Endodermal cell (in vitro differentiated cells): ENCODE data around the gene TLE6. TPM values are rescaled to one million over a fixed set of nuclear protein-coding genes. Genes with fewer than 3 reads are reported as not detected.

Experiments used
- DNase-seq: peaks from one replicate; pipeline ENCODE4 v3.0.0-alpha.2; 2017
- H3K27ac ChIP-seq: 2 replicates; pipeline ENCODE4 v1.5.1; 2013; ENCODE audit warnings: mild to moderate bottlenecking, low read depth, low read length, moderate library complexity
- H3K27me3 ChIP-seq: 2 replicates; pipeline ENCODE4 v1.6.1; 2013; ENCODE audit warnings: mild to moderate bottlenecking, low read length, moderate library complexity; ENCODE audit not compliant: insufficient read depth, control insufficient read depth, poor library complexity, severe bottlenecking
- H3K36me3 ChIP-seq: 2 replicates; pipeline ENCODE4 v1.7.0; 2013; ENCODE audit warnings: mild to moderate bottlenecking, low read length, moderate library complexity; ENCODE audit not compliant: control insufficient read depth, insufficient read depth
- H3K4me1 ChIP-seq: one replicate; pipeline ENCODE4 v1.7.0; 2013; ENCODE audit warnings: low read length; ENCODE audit not compliant: control insufficient read depth, insufficient read depth
- H3K4me3 ChIP-seq: 2 replicates; pipeline ENCODE4 v1.5.1; 2013; ENCODE audit warnings: mild to moderate bottlenecking, low read length, moderate library complexity
- H3K9ac ChIP-seq: 2 replicates; pipeline ENCODE4 v1.6.1; 2013; ENCODE audit warnings: mild to moderate bottlenecking, low read length, moderate library complexity; ENCODE audit not compliant: poor library complexity, severe bottlenecking; ENCODE audit errors: extremely low read depth
- H3K9me3 ChIP-seq: 2 replicates; pipeline ENCODE4 v1.6.1; 2013; ENCODE audit warnings: mild to moderate bottlenecking, low read length, moderate library complexity; ENCODE audit not compliant: control insufficient read depth
- H3K27ac Mint-ChIP-seq: 2 replicates; pipeline ENCODE4 v1.8.0; 2020; ENCODE audit warnings: mixed read lengths
- H3K27me3 Mint-ChIP-seq: 2 replicates; pipeline ENCODE4 v1.8.0; 2021; ENCODE audit warnings: mild to moderate bottlenecking, mixed read lengths; ENCODE audit not compliant: insufficient read depth
- H3K36me3 Mint-ChIP-seq: 2 replicates; pipeline ENCODE4 v1.8.0; 2020; ENCODE audit warnings: low read depth, mixed read lengths
- H3K4me1 Mint-ChIP-seq: 2 replicates; pipeline ENCODE4 v1.8.0; 2020; ENCODE audit warnings: mixed read lengths
- H3K4me3 Mint-ChIP-seq: 2 replicates; pipeline ENCODE4 v1.8.0; 2020; ENCODE audit warnings: mild to moderate bottlenecking, moderate library complexity, mixed read lengths
- H3K9me3 Mint-ChIP-seq: 2 replicates; pipeline ENCODE4 v1.8.0; 2020; ENCODE audit warnings: mild to moderate bottlenecking, mixed read lengths
- WGBS, 2 experiments: methylation state at CpG; one replicate each; pipeline versions ENCODE4 v1.1.5 to v1.1.7; 2013; ENCODE audit warnings: missing lambda C conversion rate in 2 of 2, mixed read lengths in 1 of 2; ENCODE audit not compliant: insufficient coverage in 1 of 2, insufficient read length in 1 of 2; 5-methylcytosine and 5-hydroxymethylcytosine counted together
- total RNA-seq, 2 donors: library from RNA; stranded (reverse); fragmentation: NEBNext Ultra II Directional in 1 of 2; extraction: Animal tissue kit (Norgen Biotek cat#: 25700) in 1 of 2; gene quantifications; 2 replicates in 1 of 2; 3 replicates in 1 of 2; pipeline ENCODE4 v1.2.1, GENCODE V29; 2021
- TF ChIP-seq, protein P1 (sequence below): fragments of 200-600 bp; sonication (generic); conservative IDR thresholded peaks from 2 replicates; pipeline ENCODE4 v1.5.0; 2021; ENCODE audit warnings: antibody characterized with exemption, mild to moderate bottlenecking

Gene TLE6
- total RNA-seq, 2 donors from 2014 or later, result 13.7 to 17.3 TPM

DNA sequence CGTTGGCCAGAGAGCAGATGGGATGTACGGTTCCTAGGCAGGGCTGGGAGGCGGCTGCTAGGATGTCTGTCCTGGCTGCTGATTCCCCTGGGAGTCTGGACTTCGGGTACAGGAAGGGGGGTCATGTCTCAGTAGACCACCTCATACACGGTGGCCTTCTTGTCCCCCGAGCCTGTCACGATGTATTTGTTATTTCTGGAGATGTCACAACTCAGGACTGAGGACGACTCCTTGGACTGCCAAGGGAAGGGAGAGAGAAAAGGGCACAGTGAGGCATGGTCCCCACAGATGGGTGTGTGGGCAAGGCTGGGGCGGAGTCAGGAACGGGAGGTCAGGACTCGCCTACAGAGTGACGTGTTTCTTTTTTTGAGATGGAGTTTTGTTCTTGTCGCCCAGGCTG, 20.4 kb downstream of the TLE6 start:
- Mint-ChIP-seq H3K27me3 (no peaks in the 10 kb centered on the region), H3K4me3 (no peak overlapping the region), H3K27ac (no peak overlapping the region), H3K4me1 (no peaks in the 10 kb centered on the region), H3K9me3 (peaks cover 7% of the 10 kb centered on the region), H3K36me3 (peaks cover 44% of the 10 kb centered on the region)
- DNase-seq, result no peak
- Histone ChIP-seq H3K27ac (no peak overlapping the region), H3K9me3 (no peaks in the 10 kb centered on the region), H3K4me3 (no peak overlapping the region), H3K4me1 (no peaks in the 10 kb centered on the region), H3K27me3 (no peaks in the 10 kb centered on the region), H3K36me3 (peaks cover 38% of the 10 kb centered on the region), H3K9ac (no peak overlapping the region)
- TF ChIP-seq, protein P1, sequence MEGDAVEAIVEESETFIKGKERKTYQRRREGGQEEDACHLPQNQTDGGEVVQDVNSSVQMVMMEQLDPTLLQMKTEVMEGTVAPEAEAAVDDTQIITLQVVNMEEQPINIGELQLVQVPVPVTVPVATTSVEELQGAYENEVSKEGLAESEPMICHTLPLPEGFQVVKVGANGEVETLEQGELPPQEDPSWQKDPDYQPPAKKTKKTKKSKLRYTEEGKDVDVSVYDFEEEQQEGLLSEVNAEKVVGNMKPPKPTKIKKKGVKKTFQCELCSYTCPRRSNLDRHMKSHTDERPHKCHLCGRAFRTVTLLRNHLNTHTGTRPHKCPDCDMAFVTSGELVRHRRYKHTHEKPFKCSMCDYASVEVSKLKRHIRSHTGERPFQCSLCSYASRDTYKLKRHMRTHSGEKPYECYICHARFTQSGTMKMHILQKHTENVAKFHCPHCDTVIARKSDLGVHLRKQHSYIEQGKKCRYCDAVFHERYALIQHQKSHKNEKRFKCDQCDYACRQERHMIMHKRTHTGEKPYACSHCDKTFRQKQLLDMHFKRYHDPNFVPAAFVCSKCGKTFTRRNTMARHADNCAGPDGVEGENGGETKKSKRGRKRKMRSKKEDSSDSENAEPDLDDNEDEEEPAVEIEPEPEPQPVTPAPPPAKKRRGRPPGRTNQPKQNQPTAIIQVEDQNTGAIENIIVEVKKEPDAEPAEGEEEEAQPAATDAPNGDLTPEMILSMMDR, result no peak
- 72 to 90% methylated on average over 10 to 13 of the region's 13 CpGs for WGBS, 2 experiments

DNA sequence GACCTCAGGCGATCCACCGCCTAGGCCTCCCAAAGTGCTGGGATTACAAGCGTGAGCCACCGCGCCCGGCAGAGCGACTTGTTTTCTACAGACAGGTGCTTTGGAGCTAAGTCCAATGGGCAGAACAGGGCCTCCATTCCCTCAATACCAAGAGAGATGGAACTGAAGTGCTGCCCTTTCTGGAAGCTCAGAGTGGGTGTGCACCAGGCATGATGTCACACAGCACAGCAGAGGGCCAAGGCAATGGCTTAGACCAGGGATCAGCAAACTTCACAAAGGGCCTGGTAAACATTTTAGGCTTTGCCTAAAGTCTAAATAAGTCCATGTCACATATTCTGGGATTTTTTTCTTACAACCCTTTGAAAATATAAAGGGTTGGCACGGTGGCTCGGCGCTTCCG, 21.3 kb downstream of the TLE6 start:
- no peaks in the 10 kb centered on the region for H3K4me1 Mint-ChIP-seq

DNA sequence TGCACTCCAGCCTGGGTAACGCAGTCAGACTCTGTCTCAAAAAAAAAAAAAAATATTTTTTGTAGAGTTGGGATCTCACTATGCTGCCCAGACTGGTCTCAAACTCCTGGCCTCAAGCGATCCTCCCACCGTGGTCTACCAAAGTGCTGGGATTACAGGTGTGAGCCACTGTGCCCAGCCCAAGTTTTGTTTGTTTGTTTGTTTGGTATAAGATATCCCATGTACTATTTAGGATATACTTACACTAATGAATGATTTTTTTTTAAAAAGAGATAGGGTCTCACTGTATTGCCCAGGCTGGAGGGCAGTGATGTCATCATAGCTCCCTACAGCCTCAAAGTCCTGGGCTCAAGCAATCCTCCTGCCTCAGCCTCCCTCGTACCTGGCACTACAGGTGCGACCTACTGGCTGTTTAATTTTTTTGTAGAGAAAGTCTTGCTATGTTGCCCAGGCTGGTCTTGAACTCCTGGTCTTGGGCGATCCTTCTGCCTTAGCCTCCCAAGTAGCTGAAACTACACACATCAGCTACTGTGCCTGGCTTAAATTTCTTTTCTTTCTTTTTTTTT, 24.0 kb downstream of the TLE6 start:
- Mint-ChIP-seq H3K9me3 (peaks cover 7% of the 10 kb centered on the region), H3K27ac (no peak overlapping the region), H3K36me3 (peaks cover 59% of the 10 kb centered on the region), H3K27me3 (no peaks in the 10 kb centered on the region), H3K4me3 (no peak overlapping the region), H3K4me1 (no peaks in the 10 kb centered on the region)
- 93 to 94% methylated on average over 3 to 6 of the region's 6 CpGs for WGBS, 2 experiments
- H3K4me3 ChIP-seq, result no peak overlapping the region
- H3K9me3 ChIP-seq, result no peaks in the 10 kb centered on the region
- H3K36me3 ChIP-seq, result peaks cover 45% of the 10 kb centered on the region
- no peak overlapping the region for H3K9ac ChIP-seq
- no peak for DNase-seq
- H3K4me1 ChIP-seq, result no peaks in the 10 kb centered on the region
- H3K27ac ChIP-seq, result no peak overlapping the region
- TF ChIP-seq, protein P1, result no peak
- H3K27me3 ChIP-seq, result no peaks in the 10 kb centered on the region

More for the DNA sequence above, 21.3 kb downstream of the TLE6 start:
- no peaks in the 10 kb centered on the region for H3K27me3 Mint-ChIP-seq
- peaks cover 41% of the 10 kb centered on the region for H3K36me3 ChIP-seq
- peaks cover 7% of the 10 kb centered on the region for H3K9me3 Mint-ChIP-seq
- H3K27me3 ChIP-seq, result no peaks in the 10 kb centered on the region
- H3K4me3 Mint-ChIP-seq, result no peak overlapping the region
- 86 to 93% methylated on average over 11 of the region's 11 CpGs for WGBS, 2 experiments
- no peak overlapping the region for H3K27ac ChIP-seq
- H3K4me3 ChIP-seq, result no peak overlapping the region
- H3K9me3 ChIP-seq, result no peaks in the 10 kb centered on the region
- TF ChIP-seq, protein P1, result no peak
- no peak for DNase-seq
- H3K36me3 Mint-ChIP-seq, result peaks cover 50% of the 10 kb centered on the region
- H3K27ac Mint-ChIP-seq, result no peak overlapping the region
- no peak overlapping the region for H3K9ac ChIP-seq
- H3K4me1 ChIP-seq, result no peaks in the 10 kb centered on the region
